Measurements from ENCODE around the gene ARGLU1. TPM values are rescaled to one million over a fixed set of nuclear protein-coding genes. Genes with fewer than 3 reads are reported as not detected.

ARGLU1 gene
- total RNA-seq, 1 donor from 2014 or later = 90.9 TPM

GRCh38 chr13:106586648-106587166 is 18.8 kb upstream of the ARGLU1 start:
- DNase-seq = no peak

- no peak for DNase-seq
Measured at GRCh38 chr13:106581225-106581624, 13.3 kb upstream of the ARGLU1 start.

GRCh38 chr13:106575896-106576295 is 8.0 kb upstream of the ARGLU1 start:
- no peak for DNase-seq

- peak; percentile 62 for DNase-seq
Measured at GRCh38 chr13:106573868-106574267, 5.9 kb upstream of the ARGLU1 start.

- DNase-seq = peak; percentile 83
Measured at GRCh38 chr13:106573284-106573846, 5.4 kb upstream of the ARGLU1 start.

- no peak for DNase-seq
Measured at GRCh38 chr13:106570299-106570852, 2.4 kb upstream of the ARGLU1 start.

- no peak for DNase-seq
Measured at GRCh38 chr13:106569233-106570095, 1.5 kb upstream of the ARGLU1 start.

- no peak for DNase-seq
Measured at GRCh38 chr13:106568299-106569003, 514 bp upstream of the ARGLU1 start.

GRCh38 chr13:106566641-106567473 is 1.1 kb downstream of the ARGLU1 start:
- peak; percentile 39 for DNase-seq

GRCh38 chr13:106565127-106565775 is 2.7 kb downstream of the ARGLU1 start:
- DNase-seq = no peak

GRCh38 chr13:106562301-106562700 is 5.6 kb downstream of the ARGLU1 start:
- peak; percentile 9 for DNase-seq

GRCh38 chr13:106561551-106562170 is 6.3 kb downstream of the ARGLU1 start:
- no peak for DNase-seq

GRCh38 chr13:106560821-106561220 is 7.1 kb downstream of the ARGLU1 start:
- DNase-seq = no peak

GRCh38 chr13:106558527-106558926 is 9.4 kb downstream of the ARGLU1 start:
- DNase-seq = no peak

GRCh38 chr13:106555631-106556328 is 12.2 kb downstream of the ARGLU1 start:
- DNase-seq = no peak

- DNase-seq = no peak
Measured at GRCh38 chr13:106551751-106552150, 16.2 kb downstream of the ARGLU1 start.

- DNase-seq = no peak
Measured at GRCh38 chr13:106551350-106551749, 16.6 kb downstream of the ARGLU1 start.

GRCh38 chr13:106550570-106551135 is 17.3 kb downstream of the ARGLU1 start:
- no peak for DNase-seq

GRCh38 chr13:106548064-106548696 is 19.8 kb downstream of the ARGLU1 start:
- no peak for DNase-seq

Data from skin of body (tissue), 2 donors.